ENCODE data around the gene FBN2. TPM values are rescaled to one million over a fixed set of nuclear protein-coding genes. Genes with fewer than 3 reads are reported as not detected.

FBN2 gene
- total RNA-seq, 1 donor: 81.6 TPM

- H3K4me3 ChIP-seq (ENCODE audit: low read depth, low read length): no peak overlapping the region
- TF ChIP-seq CTCF (IDR thresholded peaks at IDR 0.05; ENCODE audit: insufficient read depth, low read depth, low read length): no peak
- peak; percentile 22 for DNase-seq (ENCODE audit: low read depth)
Measured at GRCh38 chr5:128276537-128277216, 261.4 kb downstream of the FBN2 start.

GRCh38 chr5:128274441-128274840 lies 263.6 kb downstream of the FBN2 start:
- DNase-seq (ENCODE audit: low read depth): no peak
- no peak overlapping the region for H3K4me3 ChIP-seq (ENCODE audit: low read depth, low read length)
- TF ChIP-seq CTCF (IDR thresholded peaks at IDR 0.05; ENCODE audit: insufficient read depth, low read depth, low read length): no peak

GRCh38 chr5:128273736-128274135 lies 264.3 kb downstream of the FBN2 start:
- no peak overlapping the region for H3K4me3 ChIP-seq (ENCODE audit: low read depth, low read length)
- no peak for TF ChIP-seq CTCF (IDR thresholded peaks at IDR 0.05; ENCODE audit: insufficient read depth, low read depth, low read length)
- DNase-seq (ENCODE audit: low read depth): no peak

- no peak for TF ChIP-seq CTCF (IDR thresholded peaks at IDR 0.05; ENCODE audit: insufficient read depth, low read depth, low read length)
- H3K4me3 ChIP-seq (ENCODE audit: low read depth, low read length): no peak overlapping the region
- DNase-seq (ENCODE audit: low read depth): peak; percentile 64
Measured at GRCh38 chr5:128271859-128272464, 266.1 kb downstream of the FBN2 start.

- DNase-seq (ENCODE audit: low read depth): no peak
- no peak overlapping the region for H3K4me3 ChIP-seq (ENCODE audit: low read depth, low read length)
- no peak for TF ChIP-seq CTCF (IDR thresholded peaks at IDR 0.05; ENCODE audit: insufficient read depth, low read depth, low read length)
Measured at GRCh38 chr5:128271071-128271470, 267.0 kb downstream of the FBN2 start.

GRCh38 chr5:128264564-128265360 lies 273.3 kb downstream of the FBN2 start:
- TF ChIP-seq CTCF (IDR thresholded peaks at IDR 0.05; ENCODE audit: insufficient read depth, low read depth, low read length): peak; percentile 16
- DNase-seq (ENCODE audit: low read depth): no peak
- no peak overlapping the region for H3K4me3 ChIP-seq (ENCODE audit: low read depth, low read length)
